Adipose tissue (tissue), 3 donors: Measurements from ENCODE around the gene ZNRF4. TPM values are rescaled to one million over a fixed set of nuclear protein-coding genes. Genes with fewer than 3 reads are reported as not detected.
"Not testable (repeated sequence)": the region's sequence is repeated elsewhere in the genome, so short reads cannot be mapped to it uniquely, and the experiment has no call there.

Experiments used
- H3K27ac ChIP-seq: one replicate; pipeline ENCODE4 v1.5.1; 2013; ENCODE audit warnings: low read depth, low read length
- WGBS, 3 donors: extraction: QIAGEN DNeasy Blood & Tissue Kit; methylation state at CpG; one replicate each; pipeline ENCODE4 v1.1.7; 2013; 5-methylcytosine and 5-hydroxymethylcytosine counted together
- polyA plus RNA-seq, 3 donors: library from polyadenylated mRNA; stranded (reverse); fragments of 200-250 nt; gene quantifications; one replicate each; pipeline ENCODE4 v1.2.3, GENCODE V29; 2013
- donor health status: healthy with polysubstance abuse.
- donor health status: Bipolar disorder and iron deficiency.
- donor health status: healthy.

Gene ZNRF4
- polyA plus RNA-seq, 3 donors: not detected

- not testable (repeated sequence) for H3K27ac ChIP-seq
- whole genome bisulfite sequencing, 3 donors: 81 to 89% (median 84%) methylated on average over 8 of the region's 8 CpGs
Observed at GRCh38 chr19:5438756-5439155, 16.5 kb upstream of the ZNRF4 start.

GRCh38 chr19:5439452-5439851, 15.8 kb upstream of the ZNRF4 start:
- H3K27ac ChIP-seq: no peak overlapping the region

- H3K27ac ChIP-seq: no peak overlapping the region
- WGBS, 3 donors: 38 to 65% (median 44%) methylated on average over 1 of the region's 1 CpG
Observed at GRCh38 chr19:5440299-5440698, 14.9 kb upstream of the ZNRF4 start.

- WGBS, 3 donors: 78 to 85% (median 84%) methylated on average over 5 of the region's 5 CpGs
- H3K27ac ChIP-seq: no peak overlapping the region
Observed at GRCh38 chr19:5443723-5444122, 11.5 kb upstream of the ZNRF4 start.

GRCh38 chr19:5444431-5444830, 10.8 kb upstream of the ZNRF4 start:
- H3K27ac ChIP-seq: no peak overlapping the region
- 77 to 81% (median 80%) methylated on average over 5 of the region's 5 CpGs for WGBS, 3 donors

- H3K27ac ChIP-seq: no peak overlapping the region
- WGBS, 3 donors: 0 to 24% (median 0%) methylated on average over 1 to 2 of the region's 2 CpGs
Observed at GRCh38 chr19:5445071-5445470, 10.1 kb upstream of the ZNRF4 start.

- WGBS, 3 donors: 33 to 38% (median 34%) methylated on average over 5 of the region's 5 CpGs
- no peak overlapping the region for H3K27ac ChIP-seq
Observed at GRCh38 chr19:5445561-5446055, 9.6 kb upstream of the ZNRF4 start.

- no peak overlapping the region for H3K27ac ChIP-seq
Observed at GRCh38 chr19:5447700-5448311, 7.4 kb upstream of the ZNRF4 start.

GRCh38 chr19:5448374-5448773, 6.8 kb upstream of the ZNRF4 start:
- H3K27ac ChIP-seq: no peak overlapping the region
- WGBS, 3 donors: 28 to 56% (median 52%) methylated on average over 15 of the region's 15 CpGs

More at GRCh38 chr19:5447700-5448311, 7.4 kb upstream of the ZNRF4 start:
- WGBS, 3 donors: 34 to 42% (median 41%) methylated on average over 15 of the region's 15 CpGs

- WGBS, 3 donors: 50 to 59% (median 58%) methylated on average over 9 of the region's 9 CpGs
- no peak overlapping the region for H3K27ac ChIP-seq
Observed at GRCh38 chr19:5450482-5451126, 4.6 kb upstream of the ZNRF4 start.

GRCh38 chr19:5451494-5451893, 3.7 kb upstream of the ZNRF4 start:
- H3K27ac ChIP-seq: no peak overlapping the region
- 58 to 62% (median 60%) methylated on average over 10 of the region's 10 CpGs for WGBS, 3 donors

- 79 to 89% (median 83%) methylated on average over 16 of the region's 16 CpGs for WGBS, 3 donors
- H3K27ac ChIP-seq: no peak overlapping the region
Observed at GRCh38 chr19:5452594-5453565, 2.3 kb upstream of the ZNRF4 start.

GRCh38 chr19:5454743-5455142, 474 bp upstream of the ZNRF4 start:
- no peak overlapping the region for H3K27ac ChIP-seq
- 72 to 88% (median 81%) methylated on average over 4 to 5 of the region's 5 CpGs for WGBS, 3 donors

GRCh38 chr19:5456130-5456840, 1.1 kb downstream of the ZNRF4 start:
- H3K27ac ChIP-seq: no peak overlapping the region
- 83 to 91% (median 89%) methylated on average over 34 to 35 of the region's 35 CpGs for WGBS, 3 donors

- no peak overlapping the region for H3K27ac ChIP-seq
- WGBS, 3 donors: 79 to 86% (median 83%) methylated on average over 16 of the region's 16 CpGs
Observed at GRCh38 chr19:5456841-5457200, 1.6 kb downstream of the ZNRF4 start.

GRCh38 chr19:5457709-5458108, 2.5 kb downstream of the ZNRF4 start:
- H3K27ac ChIP-seq: no peak overlapping the region
- WGBS, 3 donors: 53 to 63% (median 56%) methylated on average over 9 of the region's 9 CpGs

- WGBS, 3 donors: 79 to 87% (median 80%) methylated on average over 7 of the region's 7 CpGs
- H3K27ac ChIP-seq: no peak overlapping the region
Observed at GRCh38 chr19:5458420-5458819, 3.2 kb downstream of the ZNRF4 start.

GRCh38 chr19:5459360-5459759, 4.1 kb downstream of the ZNRF4 start:
- 60 to 67% (median 61%) methylated on average over 6 of the region's 6 CpGs for WGBS, 3 donors
- H3K27ac ChIP-seq: no peak overlapping the region
